OCI-LY1 (cell line): Measurements from ENCODE around the gene PPP6R1.

ENCODE experiments used
- H2AFZ ChIP-seq: fragments of 200-600 bp; sonication (generic), shearing (Covaris generic); 2 replicates; pipeline ENCODE4 v1.6.0; 2014; ENCODE audit warnings: antibody characterized with exemption, mild to moderate bottlenecking, low read length
- H3F3A ChIP-seq: fragments of 200-600 bp; sonication (generic), shearing (Covaris generic); 2 replicates; pipeline ENCODE4 v1.6.0; 2014; ENCODE audit warnings: mild to moderate bottlenecking, antibody characterized with exemption, low read length, moderate library complexity; ENCODE audit not compliant: insufficient read depth
- H3K27ac ChIP-seq: fragments of 200-600 bp; sonication (generic); 2 replicates; pipeline ENCODE4 v1.5.1; 2014; ENCODE audit warnings: low read length, mixed run types, mild to moderate bottlenecking, low read depth; ENCODE audit not compliant: poor library complexity, severe bottlenecking
- H3K27me3 ChIP-seq: fragments of 200-600 bp; sonication (generic); 2 replicates; pipeline ENCODE4 v1.6.0; 2014; ENCODE audit warnings: antibody characterized with exemption, mild to moderate bottlenecking, low read length, moderate library complexity; ENCODE audit not compliant: insufficient read depth
- H3K36me3 ChIP-seq: fragments of 200-600 bp; sonication (generic); 2 replicates; pipeline ENCODE4 v1.6.1; 2014; ENCODE audit warnings: mild to moderate bottlenecking, antibody characterized with exemption, low read length, moderate library complexity, mixed read lengths; ENCODE audit not compliant: insufficient read depth
- H3K4me1 ChIP-seq: fragments of 200-600 bp; sonication (generic); 2 replicates; pipeline ENCODE4 v1.5.1; 2014; ENCODE audit warnings: mild to moderate bottlenecking, low read length, moderate library complexity; ENCODE audit not compliant: insufficient read depth, severe bottlenecking
- H3K4me2 ChIP-seq: fragments of 200-600 bp; sonication (generic), shearing (Covaris generic); 2 replicates; pipeline ENCODE4 v1.6.1; 2014; ENCODE audit warnings: low read length
- H3K4me3 ChIP-seq: fragments of 200-600 bp; sonication (generic); 2 replicates; pipeline ENCODE4 v1.5.1; 2014; ENCODE audit warnings: low read length, low read depth, mild to moderate bottlenecking, mixed read lengths; ENCODE audit not compliant: poor library complexity, severe bottlenecking
- H3K79me2 ChIP-seq: fragments of 200-600 bp; shearing (Covaris generic); 2 replicates; pipeline ENCODE4 v1.6.1; 2016; ENCODE audit warnings: mixed run types, low read length, mixed read lengths; ENCODE audit not compliant: insufficient read depth
- H3K9ac ChIP-seq: fragments of 200-600 bp; sonication (generic), shearing (Covaris generic); 2 replicates; pipeline ENCODE4 v1.6.1; 2014; ENCODE audit warnings: mild to moderate bottlenecking, low read length, mixed read lengths
- H3K9me2 ChIP-seq: fragments of 200-600 bp; sonication (generic), shearing (Covaris generic); 2 replicates; pipeline ENCODE4 v1.6.1; 2014; ENCODE audit warnings: low read depth, mild to moderate bottlenecking, low read length, mixed read lengths
- H3K9me3 ChIP-seq: fragments of 200-600 bp; shearing (Covaris generic); 2 replicates; pipeline ENCODE4 v1.6.1; 2014; ENCODE audit warnings: low read length, mixed read lengths
- H4K20me1 ChIP-seq: fragments of 200-600 bp; sonication (generic), shearing (Covaris generic); 2 replicates; pipeline ENCODE4 v1.6.0; 2016; ENCODE audit warnings: mild to moderate bottlenecking, low read length; ENCODE audit not compliant: insufficient read depth
- EZH2 ChIP-seq: fragments of 200-600 bp; sonication (generic), shearing (Covaris generic); IDR thresholded peaks from 2 replicates; pipeline ENCODE4 v1.8.0; 2017; ENCODE audit warnings: borderline replicate concordance, mixed run types, mild to moderate bottlenecking, antibody characterized with exemption, low read length, moderate library complexity, mixed read lengths
- TF ChIP-seq, protein P1 (sequence below): fragments of 200-600 bp; sonication (generic), shearing (Covaris generic); IDR thresholded peaks from 2 replicates; pipeline ENCODE4 v1.5.1; 2017; ENCODE audit warnings: mild to moderate bottlenecking, antibody characterized with exemption, low read length, moderate library complexity, mixed read lengths

Gene PPP6R1

DNA sequence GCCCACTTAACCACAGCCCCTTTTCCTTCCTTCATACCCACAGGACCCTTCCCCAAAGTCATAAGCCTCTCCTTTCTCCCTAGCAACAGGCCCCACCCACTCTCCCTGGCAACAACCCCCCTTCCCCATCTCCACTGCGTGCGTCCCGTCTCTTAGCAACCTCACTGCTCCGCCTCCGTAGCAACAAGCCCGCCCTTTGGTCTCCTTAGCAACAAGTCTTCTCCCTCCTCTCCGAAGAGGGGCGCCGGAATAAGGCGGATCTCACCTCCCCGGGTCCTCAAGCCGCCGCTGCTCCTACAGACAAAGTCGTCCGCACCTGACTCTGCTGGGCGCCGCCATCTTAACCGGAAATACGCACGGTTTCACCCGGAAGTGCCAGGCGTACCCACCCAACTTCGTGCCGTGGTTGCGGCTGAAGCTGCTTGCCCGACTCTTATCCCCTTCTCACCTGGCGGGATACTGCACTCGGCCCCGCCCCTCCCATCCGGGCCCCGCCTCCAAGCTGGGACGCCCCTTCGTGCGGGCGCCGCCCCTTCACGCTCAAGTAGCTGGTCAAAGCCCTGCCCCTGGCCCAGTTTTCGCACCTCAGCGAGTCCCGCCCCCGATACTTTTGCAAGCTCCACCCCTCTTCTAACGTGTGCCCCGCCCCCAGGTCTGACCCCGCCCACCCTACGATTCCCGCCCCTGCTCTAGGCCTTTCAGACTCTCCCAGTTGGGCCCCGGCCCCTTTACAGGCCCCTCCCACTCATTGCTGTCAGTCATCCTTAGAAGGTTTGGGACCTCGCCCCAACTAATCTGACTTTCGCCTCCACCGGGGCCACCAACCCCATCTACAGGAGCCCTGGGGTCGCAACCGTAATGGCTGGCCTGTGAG lies 21.2 kb upstream of the PPP6R1 start, which contains the start of gene HSPBP1:
TSS of gene HSPBP1 (minus strand) at position 341 of the 874 bp plus-strand sequence. CDS start 502 bp downstream, outside the sequence.
- peak within 1 kb of the TSS; percentile 82 for H3K4me3 ChIP-seq
- no peaks in the 10 kb centered on the region for H3K9me2 ChIP-seq
- peak within 1 kb of the TSS; percentile 93 for H3K4me2 ChIP-seq
- H3K79me2 ChIP-seq: no peaks in the 10 kb centered on the region
- H3K4me1 ChIP-seq: peaks cover 56% of the 10 kb centered on the region
- peak within 1 kb of the TSS; percentile 78 for H3K9ac ChIP-seq
- no peak within 1 kb of the TSS for H2AFZ ChIP-seq
- H3K36me3 ChIP-seq: peaks cover 6% of the 10 kb centered on the region; the same call in 1 of the 2 replicates
- peak within 1 kb of the TSS; percentile 97 for H3K27ac ChIP-seq
- H3K9me3 ChIP-seq: no peaks in the 10 kb centered on the region
- TF ChIP-seq, protein P1, sequence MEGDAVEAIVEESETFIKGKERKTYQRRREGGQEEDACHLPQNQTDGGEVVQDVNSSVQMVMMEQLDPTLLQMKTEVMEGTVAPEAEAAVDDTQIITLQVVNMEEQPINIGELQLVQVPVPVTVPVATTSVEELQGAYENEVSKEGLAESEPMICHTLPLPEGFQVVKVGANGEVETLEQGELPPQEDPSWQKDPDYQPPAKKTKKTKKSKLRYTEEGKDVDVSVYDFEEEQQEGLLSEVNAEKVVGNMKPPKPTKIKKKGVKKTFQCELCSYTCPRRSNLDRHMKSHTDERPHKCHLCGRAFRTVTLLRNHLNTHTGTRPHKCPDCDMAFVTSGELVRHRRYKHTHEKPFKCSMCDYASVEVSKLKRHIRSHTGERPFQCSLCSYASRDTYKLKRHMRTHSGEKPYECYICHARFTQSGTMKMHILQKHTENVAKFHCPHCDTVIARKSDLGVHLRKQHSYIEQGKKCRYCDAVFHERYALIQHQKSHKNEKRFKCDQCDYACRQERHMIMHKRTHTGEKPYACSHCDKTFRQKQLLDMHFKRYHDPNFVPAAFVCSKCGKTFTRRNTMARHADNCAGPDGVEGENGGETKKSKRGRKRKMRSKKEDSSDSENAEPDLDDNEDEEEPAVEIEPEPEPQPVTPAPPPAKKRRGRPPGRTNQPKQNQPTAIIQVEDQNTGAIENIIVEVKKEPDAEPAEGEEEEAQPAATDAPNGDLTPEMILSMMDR: no peak
- TF ChIP-seq EZH2: no peak
- no peaks in the 10 kb centered on the region for H4K20me1 ChIP-seq
- H3F3A ChIP-seq: peaks cover 5% of the 10 kb centered on the region; the same call in 1 of the 2 replicates
- no peaks in the 10 kb centered on the region for H3K27me3 ChIP-seq

DNA sequence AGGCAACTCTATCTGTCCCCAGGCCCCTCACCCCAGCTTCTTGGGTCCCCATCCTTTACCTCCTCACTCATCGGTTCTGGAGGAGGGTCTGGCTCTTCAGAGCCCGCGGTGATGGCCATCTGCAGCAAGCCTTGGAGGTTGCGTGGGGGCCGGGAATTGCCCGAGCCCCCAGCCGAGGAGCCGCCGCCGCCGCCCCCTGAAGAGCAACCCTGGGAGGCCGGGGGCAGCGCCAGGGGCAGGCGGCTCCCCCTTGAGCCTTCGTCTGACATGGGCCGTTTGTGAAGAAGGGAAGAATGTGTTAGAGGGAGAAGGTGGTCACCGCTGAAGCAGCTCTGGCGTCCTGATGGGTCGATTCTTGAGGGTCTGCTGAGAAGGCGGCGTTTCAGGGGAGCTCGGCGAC lies 20.5 kb upstream of the PPP6R1 start:
- H3K4me3 ChIP-seq: peak overlapping the region; percentile 82
- H2AFZ ChIP-seq: no peak overlapping the region
- peaks cover 7% of the 10 kb centered on the region; the same call in 1 of the 2 replicates for H3K36me3 ChIP-seq
- H3K4me2 ChIP-seq: peak overlapping the region; percentile 93
- no peaks in the 10 kb centered on the region for H4K20me1 ChIP-seq
- no peaks in the 10 kb centered on the region for H3K27me3 ChIP-seq
- H3K9ac ChIP-seq: peak overlapping the region; percentile 78
- peak overlapping the region; percentile 97 for H3K27ac ChIP-seq
- peaks cover 62% of the 10 kb centered on the region for H3K4me1 ChIP-seq
- no peaks in the 10 kb centered on the region for H3K9me2 ChIP-seq
- H3K79me2 ChIP-seq: no peaks in the 10 kb centered on the region
- peaks cover 5% of the 10 kb centered on the region; the same call in 1 of the 2 replicates for H3F3A ChIP-seq
- H3K9me3 ChIP-seq: no peaks in the 10 kb centered on the region
- TF ChIP-seq EZH2: no peak
- TF ChIP-seq, protein P1: no peak

DNA sequence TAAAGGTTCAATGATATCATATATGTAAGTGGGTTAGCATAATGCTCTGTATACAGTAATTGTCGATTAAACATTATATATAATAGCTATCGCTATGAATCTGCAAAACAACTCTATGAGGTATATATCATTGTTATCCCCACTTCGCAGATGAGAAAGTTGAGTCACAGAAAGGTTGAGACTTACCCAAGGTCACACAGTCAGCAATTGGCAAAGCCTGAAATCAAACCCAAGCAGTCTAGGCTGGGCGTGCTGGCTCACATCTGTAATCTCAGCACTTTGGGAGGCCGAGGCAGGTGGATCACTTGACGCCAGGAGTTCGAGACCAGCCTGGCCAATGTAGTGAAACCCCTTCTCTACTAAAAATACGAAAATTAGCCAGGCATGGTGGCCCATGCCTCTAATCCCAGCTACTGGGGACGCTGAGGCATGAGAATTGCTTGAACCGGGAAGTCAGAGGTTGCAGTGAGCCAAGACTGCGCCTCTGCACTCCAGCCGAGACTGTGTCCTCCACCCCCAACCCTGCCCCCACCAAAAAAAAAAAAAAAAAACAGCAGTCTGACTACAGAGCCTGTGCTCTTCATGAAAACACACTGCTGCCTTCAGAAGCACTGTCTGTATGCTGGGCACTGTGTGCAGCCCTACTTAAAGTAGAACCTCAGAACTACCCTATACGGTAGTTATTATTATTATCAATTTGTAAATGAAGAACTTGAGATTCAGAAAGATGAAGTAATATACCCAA lies 19.7 kb upstream of the PPP6R1 start:
- H2AFZ ChIP-seq: no peak overlapping the region
- no peaks in the 10 kb centered on the region for H4K20me1 ChIP-seq
- H3K79me2 ChIP-seq: no peaks in the 10 kb centered on the region
- H3K9ac ChIP-seq: peak overlapping the region; percentile 78
- H3F3A ChIP-seq: peaks cover 5% of the 10 kb centered on the region; the same call in 1 of the 2 replicates
- H3K4me3 ChIP-seq: peak overlapping the region; percentile 82
- H3K27me3 ChIP-seq: no peaks in the 10 kb centered on the region
- no peaks in the 10 kb centered on the region for H3K9me2 ChIP-seq
- TF ChIP-seq EZH2: no peak
- TF ChIP-seq, protein P1: no peak
- peaks cover 70% of the 10 kb centered on the region for H3K4me1 ChIP-seq
- H3K4me2 ChIP-seq: peak overlapping the region; percentile 93
- peaks cover 11% of the 10 kb centered on the region for H3K36me3 ChIP-seq
- H3K9me3 ChIP-seq: no peaks in the 10 kb centered on the region
- peak overlapping the region; percentile 97 for H3K27ac ChIP-seq
